Measurements from ENCODE around the gene APOO.

DNA sequence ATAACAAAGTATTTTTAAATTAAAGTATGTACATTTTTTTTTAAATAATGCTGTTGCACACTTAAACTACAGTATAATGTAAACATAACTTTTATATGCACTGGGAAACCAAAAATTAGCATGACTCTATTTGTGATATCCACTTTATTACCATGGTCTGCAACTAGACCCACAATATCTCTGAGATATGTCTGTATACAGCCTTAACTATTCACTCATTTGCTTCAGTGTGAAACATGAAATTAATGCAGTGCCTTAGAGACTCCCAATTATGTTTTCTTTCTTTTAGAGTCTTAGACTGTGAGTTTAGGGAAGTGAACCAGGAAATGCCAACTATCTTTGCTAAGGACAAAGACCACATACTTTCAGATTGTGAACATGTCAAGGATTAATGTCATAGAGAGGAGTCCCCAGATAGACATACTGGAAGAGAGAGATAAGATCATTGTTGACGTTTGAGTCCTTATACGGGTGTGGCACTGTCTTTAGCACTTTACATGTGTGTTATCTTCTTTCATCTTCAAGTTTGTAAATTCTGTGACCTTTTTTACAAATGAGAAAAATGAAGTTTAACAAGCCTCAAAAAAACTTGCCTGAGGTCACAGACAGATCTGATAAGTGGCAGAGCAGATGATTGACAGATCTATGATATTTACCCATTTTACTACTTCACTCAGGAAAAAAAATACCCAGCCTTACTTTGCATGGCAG, 23.3 kb upstream of the APOO start:
- no peak for TF ChIP-seq POLR2A (IDR thresholded peaks at IDR 0.05; ENCODE audit: low read depth, low read length)
- TF ChIP-seq POLR2AphosphoS5 (IDR thresholded peaks at IDR 0.05; ENCODE audit: low read depth, low read length), result no peak
- TF ChIP-seq TAF1 (IDR thresholded peaks at IDR 0.05; ENCODE audit: low read depth, low read length), result no peak
- TF ChIP-seq SPI1 (IDR thresholded peaks at IDR 0.05; ENCODE audit: low read depth, low read length), result peak; percentile 31; the same call in 1 of the 2 replicates
- TF ChIP-seq PAX5 (IDR thresholded peaks at IDR 0.05; ENCODE audit: insufficient read depth, low read length, severe bottlenecking), result no peak
- no peak for TF ChIP-seq POU2F2 (IDR thresholded peaks at IDR 0.05; ENCODE audit: low read depth, low read length)
